Endothelial cell of umbilical vein (primary cell): Measurements from ENCODE around the gene PARD3B.

Source experiments
- MAX ChIP-seq: IDR thresholded peaks from 2 replicates; pipeline ENCODE4 v1.6.1; 2011; ENCODE audit not compliant: insufficient read depth, insufficient read length
- POLR2A ChIP-seq: IDR thresholded peaks from 2 replicates; pipeline ENCODE4 v1.6.1; 2012; ENCODE audit warnings: low read depth, mild to moderate bottlenecking, control low read depth, low read length
- TF ChIP-seq, protein P1 (sequence below), 2 donors: IDR thresholded peaks; 1 replicate in 1 of 2; 2 replicates in 1 of 2; pipeline ENCODE4 v1.5.1; 2011; ENCODE audit warnings: low read length in 2 of 2, mild to moderate bottlenecking in 2 of 2, moderate library complexity in 2 of 2, control low read depth in 1 of 2, inconsistent platforms in 1 of 2, low read depth in 1 of 2; ENCODE audit not compliant: insufficient read depth in 1 of 2; ENCODE audit errors: extremely low read depth in 1 of 2

- TF ChIP-seq POLR2A (no peak), MAX (no peak)
- TF ChIP-seq, protein P1, sequence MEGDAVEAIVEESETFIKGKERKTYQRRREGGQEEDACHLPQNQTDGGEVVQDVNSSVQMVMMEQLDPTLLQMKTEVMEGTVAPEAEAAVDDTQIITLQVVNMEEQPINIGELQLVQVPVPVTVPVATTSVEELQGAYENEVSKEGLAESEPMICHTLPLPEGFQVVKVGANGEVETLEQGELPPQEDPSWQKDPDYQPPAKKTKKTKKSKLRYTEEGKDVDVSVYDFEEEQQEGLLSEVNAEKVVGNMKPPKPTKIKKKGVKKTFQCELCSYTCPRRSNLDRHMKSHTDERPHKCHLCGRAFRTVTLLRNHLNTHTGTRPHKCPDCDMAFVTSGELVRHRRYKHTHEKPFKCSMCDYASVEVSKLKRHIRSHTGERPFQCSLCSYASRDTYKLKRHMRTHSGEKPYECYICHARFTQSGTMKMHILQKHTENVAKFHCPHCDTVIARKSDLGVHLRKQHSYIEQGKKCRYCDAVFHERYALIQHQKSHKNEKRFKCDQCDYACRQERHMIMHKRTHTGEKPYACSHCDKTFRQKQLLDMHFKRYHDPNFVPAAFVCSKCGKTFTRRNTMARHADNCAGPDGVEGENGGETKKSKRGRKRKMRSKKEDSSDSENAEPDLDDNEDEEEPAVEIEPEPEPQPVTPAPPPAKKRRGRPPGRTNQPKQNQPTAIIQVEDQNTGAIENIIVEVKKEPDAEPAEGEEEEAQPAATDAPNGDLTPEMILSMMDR (IDR thresholded peaks at IDR 0.05; ENCODE audit: extremely low read depth in 1 of 2, insufficient read depth in 1 of 2, low read depth in 1 of 2, low read length in 2 of 2), result no peak
Measured at GRCh38 chr2:205439621-205440020, 894.3 kb downstream of the PARD3B start.
